Left lung (tissue), 10 donors: ENCODE results near the gene INVS. TPM values are rescaled to one million over a fixed set of nuclear protein-coding genes. Genes with fewer than 3 reads are reported as not detected.

Experiments
- ATAC-seq: fragments of 200-7000 bp; cut with Tn5 transposase; one replicate; pipeline ENCODE4 v1.9.1; 2020; ENCODE audit warnings: moderate library complexity
- DNase-seq, 4 donors: peaks; one replicate each; pipeline ENCODE4 v3.0.0-alpha.2; 2013 to 2020
- H3K27ac ChIP-seq, 2 donors: fragments of 200-600 bp; sonication (generic) in 1 of 2; one replicate each; pipeline versions ENCODE4 v1.5.0 to v1.8.0; 2020 to 2021
- H3K27me3 ChIP-seq, 2 donors: fragments of 200-600 bp; sonication (generic) in 1 of 2; one replicate each; pipeline versions ENCODE4 v1.5.0 to v1.8.0; 2020 to 2021
- H3K36me3 ChIP-seq, 2 donors: fragments of 200-600 bp; sonication (generic) in 1 of 2; one replicate each; pipeline versions ENCODE4 v1.5.0 to v1.8.0; 2020 to 2021
- H3K4me1 ChIP-seq, 2 donors: fragments of 200-600 bp; one replicate each; pipeline ENCODE4 v1.8.0; 2021
- H3K4me3 ChIP-seq, 2 donors: fragments of 200-600 bp; sonication (generic) in 1 of 2; one replicate each; pipeline versions ENCODE4 v1.5.0 to v1.8.0; 2020 to 2021; ENCODE audit warnings: mild to moderate bottlenecking in 1 of 2
- H3K9me3 ChIP-seq, 2 donors: fragments of 200-600 bp; sonication (generic) in 1 of 2; one replicate each; pipeline versions ENCODE4 v1.5.0 to v1.8.0; 2020 to 2021
- intact Hi-C, 2 donors: fragments of 100-400 bp; cut with DNase I; formaldehyde crosslinking; loops; one replicate each; pipeline versions ENCODE4 v1.11.2 to v1.14.2; 2022
- polyA plus RNA-seq, 6 donors: library from polyadenylated mRNA; unstranded; fragments of 120-200 nt; gene quantifications; one replicate each; pipeline ENCODE4 v1.2.1, GENCODE V29; 2013; ENCODE audit not compliant: insufficient read length in 6 of 6
- total RNA-seq, 2 donors: library from RNA; stranded (reverse); fragmentation: NEBNext Ultra II Directional; extraction: Animal tissue kit (Norgen Biotek cat#: 25700); gene quantifications; one replicate each; pipeline ENCODE4 v1.2.1, GENCODE V29; 2021
- TF ChIP-seq, protein P1 (sequence below), 2 donors: fragments of 200-600 bp; sonication (generic) in 1 of 2; IDR thresholded peaks; one replicate each; pipeline versions ENCODE4 v1.5.0 to v1.8.0; 2021; ENCODE audit warnings: antibody characterized with exemption in 2 of 2
- donor health status: DM: no; HTN: yes; CAD: no.
- donor health status: DM: no; HTN: no; CAD: no.

The INVS gene
- total and polyA plus RNA-seq, 8 donors, result 21.5 to 29.9 (median 24.6) TPM

DNA sequence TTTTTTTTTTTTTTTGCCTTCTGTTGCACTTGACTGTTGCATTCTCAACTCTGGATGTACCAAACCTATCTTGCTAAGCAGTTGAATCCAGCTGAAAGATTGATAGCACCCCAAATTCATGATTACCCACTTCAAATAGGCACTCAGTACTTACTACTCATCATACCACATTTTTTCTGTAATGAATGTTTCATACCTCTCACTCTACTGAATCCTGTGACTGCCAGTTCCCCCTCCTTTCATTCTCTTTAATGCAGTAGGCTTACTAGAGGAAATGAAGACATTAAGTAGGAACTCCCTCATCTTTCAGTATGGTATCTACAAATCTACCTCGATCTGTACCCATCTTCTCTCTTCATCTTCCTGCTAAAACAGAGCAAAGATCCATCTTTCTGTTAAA lies 6.8 kb downstream of the INVS start:
- DNase-seq (no peak), ATAC-seq (no peak)
- intact Hi-C loops, result no loop called here
- Histone ChIP-seq H3K9me3 (no peaks in the 10 kb centered on the region), H3K4me3 (no peak overlapping the region), H3K27ac (no peak overlapping the region), H3K4me1 (peaks cover 0 to 9% of the 10 kb centered on the region in 2 donors), H3K27me3 (no peaks in the 10 kb centered on the region), H3K36me3 (peaks cover 0 to 55% of the 10 kb centered on the region in 2 donors)
- TF ChIP-seq, protein P1, sequence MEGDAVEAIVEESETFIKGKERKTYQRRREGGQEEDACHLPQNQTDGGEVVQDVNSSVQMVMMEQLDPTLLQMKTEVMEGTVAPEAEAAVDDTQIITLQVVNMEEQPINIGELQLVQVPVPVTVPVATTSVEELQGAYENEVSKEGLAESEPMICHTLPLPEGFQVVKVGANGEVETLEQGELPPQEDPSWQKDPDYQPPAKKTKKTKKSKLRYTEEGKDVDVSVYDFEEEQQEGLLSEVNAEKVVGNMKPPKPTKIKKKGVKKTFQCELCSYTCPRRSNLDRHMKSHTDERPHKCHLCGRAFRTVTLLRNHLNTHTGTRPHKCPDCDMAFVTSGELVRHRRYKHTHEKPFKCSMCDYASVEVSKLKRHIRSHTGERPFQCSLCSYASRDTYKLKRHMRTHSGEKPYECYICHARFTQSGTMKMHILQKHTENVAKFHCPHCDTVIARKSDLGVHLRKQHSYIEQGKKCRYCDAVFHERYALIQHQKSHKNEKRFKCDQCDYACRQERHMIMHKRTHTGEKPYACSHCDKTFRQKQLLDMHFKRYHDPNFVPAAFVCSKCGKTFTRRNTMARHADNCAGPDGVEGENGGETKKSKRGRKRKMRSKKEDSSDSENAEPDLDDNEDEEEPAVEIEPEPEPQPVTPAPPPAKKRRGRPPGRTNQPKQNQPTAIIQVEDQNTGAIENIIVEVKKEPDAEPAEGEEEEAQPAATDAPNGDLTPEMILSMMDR (IDR thresholded peaks at IDR 0.05), result no peak

- H3K27ac ChIP-seq, result no peak overlapping the region
- DNase-seq, result no peak
- H3K27me3 ChIP-seq, result no peaks in the 10 kb centered on the region
- H3K4me3 ChIP-seq, result no peak overlapping the region
- no peaks in the 10 kb centered on the region for H3K9me3 ChIP-seq
- H3K4me1 ChIP-seq, result peaks cover 0 to 11% of the 10 kb centered on the region in 2 donors
- intact Hi-C loops, result no loop called here
- H3K36me3 ChIP-seq, result peaks cover 0 to 55% of the 10 kb centered on the region in 2 donors
- ATAC-seq, result no peak
- TF ChIP-seq, protein P1 (IDR thresholded peaks at IDR 0.05), result no peak
Observed at GRCh38 chr9:100106616-100107015, 7.6 kb downstream of the INVS start.

DNA sequence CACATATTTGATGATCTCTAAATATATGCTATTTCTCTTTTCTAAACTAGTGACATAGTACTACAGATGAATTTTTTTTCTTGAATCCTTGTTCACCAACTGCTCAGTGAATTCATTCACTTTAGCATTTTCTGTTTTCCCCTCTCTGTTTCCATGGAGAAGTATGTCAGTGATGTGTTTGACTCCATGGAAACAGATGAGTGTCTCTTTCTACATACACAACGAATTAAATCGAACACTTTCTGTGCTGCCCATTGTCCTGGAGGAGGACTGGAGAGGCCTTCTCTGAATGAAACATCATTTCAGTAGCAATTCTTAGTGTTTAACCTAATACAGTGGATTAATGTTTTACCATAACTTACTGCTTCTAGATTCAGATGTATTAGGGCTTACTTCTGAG lies 9.5 kb downstream of the INVS start:
- DNase-seq, result no peak
- TF ChIP-seq, protein P1 (IDR thresholded peaks at IDR 0.05), result no peak
- ATAC-seq, result no peak
- H3K4me3 ChIP-seq, result no peak overlapping the region
- no peak overlapping the region for H3K27ac ChIP-seq
- no peaks in the 10 kb centered on the region for H3K9me3 ChIP-seq
- peaks cover 0 to 11% of the 10 kb centered on the region in 2 donors for H3K4me1 ChIP-seq
- H3K27me3 ChIP-seq, result no peaks in the 10 kb centered on the region
- peaks cover 0 to 45% of the 10 kb centered on the region in 2 donors for H3K36me3 ChIP-seq
- intact Hi-C loops, result no loop called here

DNA sequence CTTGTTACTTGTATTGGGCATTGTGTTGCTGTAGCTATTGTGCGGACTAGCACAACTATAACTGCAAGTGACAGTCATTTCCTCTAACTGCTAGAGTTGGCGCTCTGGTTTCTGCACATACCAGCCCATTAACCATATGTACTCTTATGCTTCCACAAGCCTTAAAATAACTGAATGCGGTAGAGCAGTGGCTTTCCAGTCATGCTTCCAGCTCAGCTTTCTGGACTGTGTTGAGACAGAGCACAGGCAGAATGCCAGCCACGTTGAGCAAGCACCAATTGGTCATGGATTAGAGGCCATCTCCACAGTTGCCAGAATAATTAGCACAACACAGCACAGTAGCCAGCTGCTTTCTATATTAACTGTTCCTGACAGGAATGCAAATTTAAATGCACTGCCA lies 12.2 kb downstream of the INVS start:
- no peaks in the 10 kb centered on the region for H3K27me3 ChIP-seq
- DNase-seq (peak; percentile 45 to 92 (median 84)), ATAC-seq (peak; percentile 87)
- TF ChIP-seq, protein P1 (IDR thresholded peaks at IDR 0.05), result no peak
- H3K4me3 ChIP-seq, result no peak overlapping the region
- intact Hi-C loops, result no loop called here
- H3K36me3 ChIP-seq, result peaks cover 0 to 24% of the 10 kb centered on the region in 2 donors
- no peaks in the 10 kb centered on the region for H3K9me3 ChIP-seq
- no peak overlapping the region for H3K27ac ChIP-seq
- H3K4me1 ChIP-seq, result peaks cover 0 to 11% of the 10 kb centered on the region in 2 donors

DNA sequence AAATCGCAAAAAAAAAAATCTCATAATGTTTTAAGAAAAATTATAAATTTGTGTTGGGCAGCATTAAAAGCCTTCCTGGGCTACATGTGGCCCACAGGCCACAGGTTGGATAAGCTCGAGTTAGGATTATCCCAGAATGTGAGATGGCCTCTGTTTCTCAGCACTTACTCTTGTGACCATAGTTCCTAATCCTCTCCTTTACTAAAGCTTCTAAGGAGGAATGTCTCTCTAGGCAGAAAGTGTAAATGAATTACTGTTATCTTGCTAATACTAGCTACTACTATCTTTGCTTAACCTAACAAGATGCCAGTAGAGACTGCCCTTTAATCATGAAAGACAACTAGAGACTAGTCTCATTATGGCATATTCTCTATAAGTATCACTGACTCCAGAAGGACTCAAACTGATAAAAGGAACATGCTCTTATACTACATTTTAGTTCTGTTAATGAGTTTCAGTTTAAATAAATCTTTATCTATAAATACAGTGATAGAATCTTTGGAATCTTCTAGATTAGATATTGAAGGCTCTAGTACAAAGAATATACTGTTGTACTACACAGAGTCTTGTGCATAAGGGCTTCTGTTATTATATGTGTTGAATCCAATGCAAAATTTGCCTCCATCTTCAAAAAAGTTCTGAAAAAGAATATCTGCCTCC lies 13.8 kb downstream of the INVS start:
- Histone ChIP-seq H3K9me3 (no peaks in the 10 kb centered on the region), H3K4me3 (no peak overlapping the region), H3K4me1 (peaks cover 0 to 11% of the 10 kb centered on the region in 2 donors), H3K36me3 (peaks cover 0 to 17% of the 10 kb centered on the region in 2 donors), H3K27me3 (no peaks in the 10 kb centered on the region), H3K27ac (no peak overlapping the region)
- ATAC-seq (no peak), DNase-seq (no peak)
- intact Hi-C loops, result no loop called here
- TF ChIP-seq, protein P1 (IDR thresholded peaks at IDR 0.05), result no peak
